Measurements from ENCODE around the gene ARID2.

The ARID2 gene

DNA sequence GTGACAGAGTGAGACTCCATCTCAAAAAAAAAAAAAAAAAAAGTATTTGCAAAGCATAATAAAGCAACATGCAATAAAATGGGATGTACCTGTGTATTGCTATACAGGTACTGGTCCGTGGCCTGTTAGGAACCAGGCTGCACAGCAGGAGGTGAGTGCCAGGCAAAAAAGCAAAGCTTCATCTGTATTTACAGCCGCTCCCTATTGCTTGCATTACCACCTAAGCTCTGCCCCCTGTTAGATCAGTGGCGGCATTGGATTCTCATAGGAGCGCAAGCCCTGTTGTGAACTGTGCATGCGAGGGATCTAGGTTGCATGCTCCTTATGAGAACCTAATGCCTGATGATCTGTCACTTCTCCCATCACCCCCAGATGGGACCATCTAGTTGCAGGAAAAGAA lies 147.6 kb downstream of the ARID2 start:
- DNase-seq = no peak

DNA sequence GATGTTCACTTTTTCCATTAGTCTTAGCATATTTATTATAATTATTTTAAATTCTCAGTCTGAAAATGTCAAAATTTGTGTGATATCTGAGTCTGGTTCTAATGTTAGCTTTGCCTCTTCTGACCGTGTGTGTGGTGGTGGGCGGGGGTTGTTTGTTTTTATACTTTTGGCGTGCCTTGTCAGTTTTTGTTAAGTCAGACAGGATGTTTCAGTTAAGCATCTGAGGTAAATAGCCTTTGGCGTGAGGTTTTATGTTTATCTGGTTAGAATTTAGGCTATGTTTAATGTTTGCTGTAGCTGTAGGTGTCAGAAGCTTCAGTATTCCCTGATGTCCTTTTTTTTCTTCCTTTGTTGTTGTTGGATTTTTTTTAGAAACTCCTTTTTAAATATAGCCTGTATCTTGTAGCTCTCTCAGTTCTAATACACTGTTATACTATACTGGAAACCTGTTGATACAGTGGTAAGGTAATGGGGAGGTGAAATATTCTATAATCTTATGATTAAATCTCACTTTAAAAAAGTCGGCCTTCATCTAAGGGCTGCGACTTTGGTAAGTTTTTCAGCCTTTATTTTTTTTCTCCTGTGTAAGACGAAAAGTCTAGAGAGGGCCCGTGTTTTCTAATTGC lies 149.2 kb downstream of the ARID2 start:
- no peak for DNase-seq

DNA sequence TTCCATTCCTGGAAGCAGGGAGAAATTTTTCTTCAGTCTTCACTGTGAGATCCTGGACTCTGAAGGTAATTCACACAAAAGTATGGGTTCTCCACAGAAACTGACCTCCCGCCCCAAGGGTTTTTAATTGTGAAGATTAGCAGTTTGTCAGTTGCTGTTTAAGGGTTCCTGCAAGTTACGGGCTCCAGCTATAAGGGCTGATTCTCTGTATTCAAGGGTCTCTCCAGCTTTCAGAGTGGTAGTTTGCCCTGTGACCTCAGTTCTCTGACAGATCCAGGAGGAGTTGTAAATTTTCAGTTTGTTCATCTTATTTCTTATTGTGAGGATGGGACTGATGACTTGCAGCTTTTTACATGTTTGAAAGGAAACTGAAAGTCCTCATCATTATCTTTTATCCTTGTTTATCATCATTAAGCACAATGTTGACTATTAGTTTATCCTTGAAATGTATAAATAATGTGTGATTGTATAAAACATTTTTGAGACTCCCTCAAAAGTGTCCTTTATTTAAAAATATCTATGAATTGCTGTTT lies 149.9 kb downstream of the ARID2 start:
- DNase-seq = no peak

DNA sequence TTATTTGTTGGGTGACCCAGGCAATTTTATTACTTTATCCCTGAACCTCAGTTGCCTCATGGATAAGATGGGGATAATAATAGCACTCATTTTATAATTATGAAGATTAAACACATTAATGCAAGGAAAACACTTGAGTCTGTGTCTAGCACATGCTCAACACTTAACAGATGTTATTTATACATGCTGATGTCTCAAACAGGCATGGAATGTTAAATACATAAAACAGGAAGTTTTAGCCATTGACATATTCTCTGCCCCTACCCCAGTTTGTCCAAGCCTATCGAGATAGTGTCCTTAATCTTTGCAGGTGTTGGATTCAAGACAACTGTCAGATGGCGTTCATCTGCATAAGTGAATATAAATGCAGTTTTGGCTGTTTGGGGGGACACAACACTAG lies 151.0 kb downstream of the ARID2 start:
- no peak for DNase-seq

DNA sequence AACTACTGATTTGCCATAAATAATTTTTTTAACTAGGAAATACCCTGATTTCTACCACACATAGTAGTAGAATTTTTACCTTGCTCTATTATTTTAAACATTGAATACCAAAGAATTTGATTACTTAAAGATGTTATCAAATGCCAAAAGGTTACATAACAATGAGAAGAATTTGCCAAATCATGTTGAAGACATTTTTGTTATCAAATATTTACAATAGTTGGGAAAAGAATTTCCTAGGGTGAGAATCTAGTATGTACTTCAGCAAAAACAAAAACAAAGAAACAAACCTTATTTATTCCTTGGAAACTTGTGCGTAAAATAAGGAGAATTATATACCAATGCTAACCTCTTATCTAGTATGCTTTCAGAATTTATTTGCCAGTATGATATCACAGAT lies 153.7 kb downstream of the ARID2 start:
- DNase-seq = no peak

DNA sequence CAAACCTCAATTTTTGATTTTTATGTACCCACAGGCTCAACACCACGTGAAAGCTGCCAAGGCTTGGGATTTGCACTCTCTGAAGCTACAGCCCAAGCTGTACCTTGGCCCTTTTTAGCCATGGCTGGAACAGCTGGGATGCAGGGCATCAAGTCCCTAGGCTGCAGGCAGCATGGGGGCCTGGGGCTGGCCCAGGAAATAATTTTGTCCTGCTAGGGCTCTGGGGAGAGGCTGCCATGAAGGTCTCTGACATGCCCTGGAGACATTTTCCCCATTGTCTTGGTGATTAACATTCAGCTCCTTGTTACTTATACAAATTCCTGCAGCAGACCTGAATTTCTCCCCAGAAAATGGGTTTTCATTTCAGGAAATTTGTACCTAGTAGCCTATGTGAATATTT lies 157.2 kb downstream of the ARID2 start:
- DNase-seq = no peak

DNA sequence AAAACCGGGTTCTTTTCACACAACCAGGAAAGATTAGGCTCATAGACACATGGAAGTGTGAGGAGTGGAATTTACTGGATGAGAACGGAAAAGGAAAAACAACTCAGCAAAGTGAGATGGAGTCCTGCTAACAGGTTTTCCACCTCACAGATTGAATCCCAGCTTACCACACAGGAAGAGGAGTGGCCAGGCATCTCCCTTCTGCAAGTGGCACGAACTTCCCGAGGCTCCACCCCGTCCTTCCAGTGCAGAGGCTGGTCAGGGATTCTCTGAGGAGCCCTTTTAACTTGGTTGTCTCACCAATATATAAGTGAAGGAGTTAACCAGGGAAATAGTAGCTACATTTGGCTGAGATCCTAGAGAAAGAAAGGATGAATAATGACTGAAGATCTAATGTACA lies 158.0 kb downstream of the ARID2 start:
- DNase-seq = no peak

DNA sequence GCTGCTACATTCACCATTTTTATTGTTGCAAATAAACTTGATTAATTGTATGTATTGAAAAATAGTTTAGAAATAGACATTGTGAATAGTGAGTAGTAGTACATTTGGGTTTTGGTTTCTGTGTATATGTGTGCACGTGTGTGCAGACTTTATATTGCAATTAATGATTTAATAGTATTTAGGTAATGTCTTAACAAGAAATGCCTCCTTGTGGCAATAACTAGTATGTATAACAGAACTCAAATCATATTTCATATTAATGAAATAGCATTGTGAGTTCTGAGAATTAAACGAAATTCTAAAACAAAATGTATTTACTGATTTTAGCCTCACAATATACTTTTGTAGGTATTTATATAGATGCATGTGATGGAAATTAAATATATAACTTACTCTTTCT lies 160.8 kb downstream of the ARID2 start:
- no peak for DNase-seq

DNA sequence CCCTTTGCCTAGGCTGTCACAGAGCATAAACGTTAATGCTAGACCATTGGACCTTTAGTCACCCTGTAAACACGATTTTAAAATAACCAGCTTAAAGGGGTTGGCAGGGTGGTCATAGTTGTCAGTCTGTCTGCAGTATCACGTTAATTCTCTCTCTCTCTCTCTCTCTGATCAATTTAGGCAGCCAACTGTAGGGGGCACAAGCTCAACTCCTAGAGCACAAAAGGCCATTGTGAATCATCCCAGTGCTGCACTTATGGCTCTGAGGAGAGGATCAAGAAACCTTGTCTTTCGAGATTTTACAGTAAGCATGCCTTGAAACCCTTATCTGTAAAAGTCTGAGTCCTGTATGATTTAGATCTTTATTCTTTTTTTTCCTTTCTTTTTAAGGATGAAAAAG lies 163.7 kb downstream of the ARID2 start:
- no peak for DNase-seq

DNA sequence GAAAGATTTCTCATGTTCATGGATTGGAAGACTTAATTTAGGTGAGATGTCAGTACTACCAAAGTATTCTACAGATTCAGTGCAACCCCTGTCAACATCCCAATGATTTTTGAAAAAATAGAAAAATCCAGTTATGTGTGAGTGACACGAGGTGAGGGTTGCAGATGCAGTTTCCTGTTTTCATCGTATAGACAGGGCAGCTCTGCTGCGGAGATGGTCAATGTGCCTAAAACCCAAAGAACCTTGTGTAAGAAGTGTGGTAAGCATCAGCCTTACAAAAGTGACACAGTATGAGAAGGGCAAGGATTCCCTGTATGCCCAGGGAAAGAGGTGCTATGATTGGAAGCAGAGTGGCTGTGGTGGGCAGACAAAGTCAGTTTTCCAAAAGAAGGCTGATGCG lies 166.5 kb downstream of the ARID2 start:
- DNase-seq = no peak

DNA sequence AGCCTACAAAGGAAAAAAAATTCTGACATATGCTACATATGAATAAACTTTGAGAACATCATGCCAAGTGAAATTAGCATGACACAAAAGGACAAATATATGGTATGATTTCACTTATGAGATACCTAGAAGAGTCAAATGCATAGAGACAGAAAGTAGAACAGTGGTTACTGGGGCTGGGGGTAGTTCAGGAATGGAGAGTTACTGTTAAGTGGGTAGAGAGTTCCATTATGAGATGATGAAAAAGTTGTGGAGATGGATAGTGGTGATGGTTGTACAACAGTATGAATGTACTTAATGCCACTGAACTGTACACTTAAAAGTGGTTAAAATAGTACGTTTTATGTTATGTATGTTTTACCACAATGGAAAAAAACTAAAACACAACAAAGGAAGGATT lies 168.6 kb downstream of the ARID2 start:
- no peak for DNase-seq

DNA sequence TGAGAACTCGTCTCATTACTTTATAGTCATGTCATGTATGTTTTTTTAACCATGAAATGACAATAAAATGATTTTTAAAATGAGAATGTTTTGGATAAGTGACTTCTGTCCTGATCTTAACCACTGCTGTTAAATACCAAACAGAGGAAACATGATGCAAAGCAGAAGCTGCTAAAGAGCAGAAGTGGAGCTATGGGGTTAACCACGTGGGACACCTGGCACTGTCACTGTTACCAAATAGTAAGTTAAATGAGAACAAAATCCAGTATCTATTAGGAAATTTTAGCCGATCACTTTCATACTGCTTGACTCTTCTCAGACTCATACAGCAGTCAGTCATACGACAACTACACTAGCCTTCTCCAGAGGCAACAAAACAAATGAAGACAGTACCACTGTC lies 178.4 kb downstream of the ARID2 start:
- no peak for DNase-seq

DNA sequence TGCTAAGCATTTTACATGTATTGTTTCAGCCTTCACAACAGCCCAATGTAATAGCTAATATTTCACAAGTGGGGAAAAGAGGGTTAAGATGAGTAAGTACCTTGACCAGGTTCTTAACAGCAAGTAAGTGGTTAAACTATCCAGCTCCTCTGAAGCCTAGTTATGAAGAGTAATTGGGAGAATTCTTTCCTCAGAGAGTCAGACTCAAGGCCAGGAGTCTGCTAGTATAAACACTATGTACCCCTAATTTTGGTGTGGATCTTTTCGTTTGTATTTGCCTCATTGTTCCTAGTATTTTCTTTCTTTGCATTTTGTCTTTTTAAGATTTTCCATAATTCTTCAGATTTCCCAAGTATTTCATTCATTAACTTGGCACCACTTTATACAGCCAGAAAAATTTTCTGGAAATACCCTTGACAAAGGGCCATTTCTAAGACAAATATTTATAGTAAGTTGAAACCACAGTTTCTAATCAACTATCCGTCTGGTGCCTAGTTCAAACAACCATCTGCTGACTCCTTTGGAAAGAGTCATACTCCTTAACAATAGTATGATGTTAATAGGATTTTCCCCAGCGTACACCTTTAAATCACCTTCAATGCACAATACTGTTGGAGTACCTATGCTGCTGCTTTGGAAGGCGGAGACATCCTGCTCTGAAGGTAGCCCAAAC lies 179.7 kb downstream of the ARID2 start:
- DNase-seq = no peak

DNA sequence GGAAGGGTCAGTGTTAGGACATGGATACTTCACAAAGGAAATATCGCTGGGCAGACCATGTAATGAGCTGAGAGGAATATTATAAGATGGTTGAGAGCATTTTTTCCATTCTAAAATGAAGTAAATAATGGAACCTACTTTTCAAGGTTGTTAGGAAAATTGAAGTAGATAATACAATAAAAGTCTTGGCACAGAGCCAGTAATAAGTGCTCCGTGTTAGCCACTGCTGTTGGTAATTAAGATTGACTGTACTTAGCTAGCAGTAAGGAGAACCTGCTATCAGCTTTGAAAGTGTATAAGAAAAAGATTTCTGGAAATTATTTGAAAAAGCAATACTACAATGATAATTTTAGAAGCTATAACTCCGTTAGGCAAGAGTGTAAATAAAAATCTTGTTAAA lies 183.3 kb downstream of the ARID2 start:
- DNase-seq = no peak

DNA sequence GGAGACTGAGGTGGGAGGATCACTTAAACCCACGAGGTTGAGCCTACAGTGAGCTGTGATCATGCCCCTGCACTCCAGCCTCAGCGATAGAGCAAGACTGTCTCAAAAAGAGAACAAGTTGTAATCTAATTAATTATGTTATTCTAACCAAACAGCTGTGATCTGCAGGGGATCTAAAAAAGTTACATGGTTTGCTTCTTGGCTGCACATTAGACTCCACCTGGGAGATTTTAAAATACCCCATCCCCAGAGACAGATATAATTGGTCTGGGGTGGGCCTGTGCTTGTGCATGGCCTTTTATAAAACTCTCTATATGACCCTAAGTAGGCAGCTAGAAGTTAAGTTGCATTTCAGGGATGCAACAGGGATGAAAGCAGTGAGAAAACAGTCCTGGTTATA lies 184.1 kb downstream of the ARID2 start:
- no peak for DNase-seq

DNA sequence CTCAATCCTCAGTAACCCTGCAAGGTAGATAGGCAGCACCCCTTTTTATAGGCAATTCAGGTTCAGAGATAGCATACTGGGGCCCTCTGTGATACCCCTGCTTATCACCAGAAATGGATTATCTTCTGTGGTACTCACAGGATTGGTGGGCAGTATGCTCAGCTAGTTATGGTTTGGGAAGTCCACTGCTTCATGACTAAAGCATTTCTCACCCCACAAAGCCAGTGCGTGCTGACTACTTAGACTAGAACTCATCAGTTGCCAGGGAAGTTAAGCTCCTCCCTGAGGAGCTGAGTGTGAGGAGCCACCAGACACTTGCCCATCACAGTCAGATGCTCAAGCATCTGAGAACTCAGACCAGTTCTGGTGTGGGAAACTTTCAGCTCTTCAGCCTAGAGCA lies 184.6 kb downstream of the ARID2 start:
- DNase-seq = no peak

DNA sequence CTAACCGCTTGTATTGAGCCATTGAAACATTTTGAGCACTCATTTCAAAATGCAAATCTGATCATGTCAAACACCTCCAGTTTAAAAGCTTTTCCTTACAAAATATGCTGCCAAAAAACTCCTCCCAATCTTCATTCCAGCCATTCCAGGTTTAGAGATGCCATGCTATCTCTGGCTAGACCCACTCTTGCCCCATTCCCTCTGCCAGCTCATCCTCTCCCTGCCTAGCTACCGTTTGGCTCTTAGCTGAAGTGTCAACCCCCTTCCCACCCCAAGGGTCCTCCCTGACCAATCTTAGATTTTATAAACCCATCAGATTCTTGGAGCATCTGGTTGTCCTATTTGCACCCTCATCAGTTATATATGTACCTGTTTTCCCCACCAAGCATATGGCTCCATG lies 185.9 kb downstream of the ARID2 start:
- DNase-seq = no peak

DNA sequence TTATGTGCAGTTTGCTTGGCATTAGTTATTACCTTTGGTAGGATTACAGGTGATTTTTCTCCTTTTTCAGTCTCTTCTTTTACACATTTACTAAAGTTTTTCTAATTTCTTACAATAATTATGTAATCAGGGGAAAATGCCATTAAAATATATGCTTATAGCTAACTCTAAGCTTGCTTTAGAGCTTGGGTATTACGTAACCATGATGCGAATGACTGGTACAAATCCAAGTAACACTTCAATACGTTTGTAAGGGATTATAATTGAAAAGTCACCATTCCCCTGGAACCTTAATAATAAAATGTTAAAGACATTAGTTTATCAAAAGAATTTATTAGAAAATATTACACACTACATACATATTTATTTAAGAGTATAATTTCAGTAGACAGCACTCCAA lies 189.3 kb downstream of the ARID2 start:
- DNase-seq = no peak

DNA sequence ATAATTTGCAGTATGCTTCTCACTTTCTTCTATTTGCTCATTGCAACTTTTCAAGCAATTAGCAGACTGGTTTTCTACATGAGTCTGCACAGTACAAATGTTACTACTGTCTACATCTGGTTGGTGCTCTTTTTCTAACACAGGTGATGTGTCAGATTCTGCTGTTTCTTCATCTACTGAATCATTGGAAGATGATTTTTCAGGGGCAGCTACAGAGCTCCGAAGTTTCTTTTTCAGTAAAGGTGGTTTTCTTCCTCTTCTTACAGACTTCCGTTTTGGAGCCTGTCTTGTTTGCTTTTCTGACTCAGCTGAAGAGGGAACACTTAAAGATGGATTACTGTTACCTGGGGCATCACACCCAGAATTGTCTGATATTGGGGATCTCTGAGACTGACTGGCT lies 198.8 kb downstream of the ARID2 start:
- no peak for DNase-seq

DNA sequence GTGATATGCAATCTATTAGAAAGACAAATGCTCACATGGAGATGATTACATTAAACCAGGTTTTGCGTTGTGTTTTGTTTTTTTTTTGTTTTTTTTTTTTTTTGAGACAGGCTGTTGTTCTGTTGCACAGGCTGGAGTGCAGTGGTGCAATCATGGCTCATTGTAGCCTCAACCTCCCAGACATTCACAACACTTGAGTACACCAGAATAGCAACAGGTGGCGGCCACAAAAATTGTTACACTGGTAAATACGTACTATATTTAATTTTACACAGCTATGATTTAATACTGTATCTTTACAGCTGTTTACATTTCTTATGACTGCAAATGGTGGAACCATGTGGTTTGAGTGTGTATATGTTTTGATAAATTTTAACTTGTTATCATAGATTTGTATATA lies 200.9 kb downstream of the ARID2 start:
- DNase-seq = no peak

DNA sequence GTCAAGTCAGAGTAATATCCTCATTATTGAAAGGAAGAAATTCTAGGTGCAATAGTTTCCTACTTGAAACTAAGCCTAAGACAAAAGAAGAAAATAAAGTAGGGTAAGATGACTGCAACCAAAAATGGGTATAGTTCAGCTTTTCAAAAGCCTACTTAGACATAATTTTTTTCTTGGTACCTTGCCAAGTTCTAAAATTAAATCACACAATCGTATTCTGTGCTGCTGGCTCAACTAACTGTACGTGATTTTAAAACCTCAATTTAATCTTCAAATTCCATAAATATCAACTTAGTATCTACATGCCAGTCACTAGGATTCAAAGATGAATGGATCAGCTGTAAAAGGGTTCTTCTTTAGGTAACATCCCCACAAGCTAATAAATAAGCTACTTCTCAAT lies 204.0 kb downstream of the ARID2 start:
- DNase-seq = no peak

DNA sequence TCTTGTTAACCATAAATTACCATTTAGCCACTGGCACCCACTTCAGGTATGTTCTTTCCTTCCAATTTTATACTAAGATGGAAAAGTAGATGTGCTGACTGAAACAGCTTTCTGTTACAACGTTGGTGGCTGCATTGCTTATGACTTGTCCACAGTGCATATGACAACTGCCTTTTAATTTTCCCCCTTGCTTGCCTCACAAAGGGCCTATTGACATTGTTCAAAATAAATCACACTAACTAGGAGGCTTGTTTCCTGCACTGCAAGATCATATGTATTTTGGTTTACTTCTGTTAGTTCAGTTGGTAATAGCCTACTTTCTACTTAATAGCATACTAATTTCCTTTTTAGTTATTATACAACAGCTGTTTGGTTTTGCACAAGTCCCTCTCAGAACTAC lies 205.4 kb downstream of the ARID2 start:
- DNase-seq = no peak

DNA sequence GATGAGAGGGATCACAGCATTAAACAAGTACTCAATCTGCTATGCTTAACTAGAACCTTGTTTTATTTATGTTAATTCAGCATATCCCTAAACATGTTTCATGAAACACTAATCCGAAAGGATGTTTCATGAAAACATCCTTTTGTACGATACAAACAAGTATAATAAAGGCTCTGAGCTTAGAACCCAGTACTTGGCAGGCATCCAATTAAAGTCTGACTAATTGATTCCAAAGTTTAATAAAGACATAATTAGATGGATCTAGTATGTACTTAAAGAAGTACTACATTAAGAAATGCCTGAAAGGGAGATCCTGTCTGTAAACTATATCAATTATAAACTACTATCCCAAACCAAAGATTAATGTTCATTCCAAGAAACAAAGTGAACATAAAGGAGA lies 209.1 kb downstream of the ARID2 start:
- no peak for DNase-seq

DNA sequence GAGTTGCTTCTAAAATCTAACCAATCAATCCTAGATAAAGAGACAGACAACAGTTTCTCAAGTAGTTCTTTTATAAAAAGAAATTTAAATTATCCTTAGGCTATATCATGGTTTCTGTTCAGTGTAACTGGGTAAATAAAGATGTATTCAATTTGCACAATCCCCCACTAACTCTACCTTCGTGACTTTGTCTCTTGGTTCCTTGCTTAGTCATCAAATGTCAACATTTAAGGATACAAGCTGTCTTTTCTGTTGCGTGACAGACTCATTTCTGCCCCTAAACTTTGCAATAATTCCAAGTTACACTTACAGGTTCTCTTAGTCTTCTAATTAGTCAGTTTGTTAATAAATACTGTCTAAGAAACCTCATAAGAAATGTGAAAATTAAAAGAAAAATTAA lies 210.3 kb downstream of the ARID2 start:
- DNase-seq = no peak

DNA sequence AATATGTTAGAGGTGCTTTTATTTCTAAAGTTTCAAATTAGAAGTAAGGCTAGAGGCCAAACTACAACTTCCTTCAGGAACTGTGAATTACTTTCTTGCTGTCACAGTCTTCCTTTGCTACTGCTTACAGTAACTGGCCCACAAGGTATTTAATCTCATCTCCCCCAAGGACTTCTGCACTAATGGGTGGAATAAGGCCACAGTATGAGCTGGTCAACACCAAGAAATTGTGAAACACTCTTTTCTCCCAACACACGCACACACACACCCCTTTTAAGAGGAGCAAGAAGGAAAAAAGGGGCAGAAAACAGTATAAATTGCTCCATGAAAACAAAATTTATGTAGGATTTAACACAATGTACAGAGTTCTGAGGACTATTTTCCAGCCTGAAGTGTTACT lies 215.3 kb downstream of the ARID2 start:
- DNase-seq = no peak
